Stimulated activated CD4-positive, alpha-beta T cell treated with anti-CD3 and anti-CD28 coated beads, Interleukin-4, amount 100 ng/mL, for 24 hours (primary cell): ENCODE results near the gene EXO1.
"Not testable (repeated sequence)": the region's sequence is repeated elsewhere in the genome, so short reads cannot be mapped to it uniquely, and the experiment has no call there.

Source experiments
- DNase-seq: peaks from one replicate; pipeline ENCODE4 v3.0.0-alpha.2; 2020

The EXO1 gene

GRCh38 chr1:241847796-241848685 lies at the start of gene EXO1:
Gene EXO1 (plus strand): TSS chr1:241848204. CDS start chr1:241850426, 2,222 bp downstream.
- DNase-seq, result peak; percentile 87

- DNase-seq, result no peak
These were observed 48.6 kb upstream of the EXO1 start for GRCh38 chr1:241799416-241799815.

GRCh38 chr1:241800640-241801039 lies 47.4 kb upstream of the EXO1 start:
- no peak for DNase-seq

GRCh38 chr1:241802863-241803262 lies 45.1 kb upstream of the EXO1 start:
- no peak for DNase-seq

GRCh38 chr1:241804706-241805105 lies 43.3 kb upstream of the EXO1 start:
- not testable (repeated sequence) for DNase-seq

- DNase-seq, result no peak
These were observed 39.7 kb upstream of the EXO1 start for GRCh38 chr1:241808265-241808664.

- DNase-seq, result no peak
These were observed 37.1 kb upstream of the EXO1 start for GRCh38 chr1:241810769-241811405.

- DNase-seq, result no peak
These were observed 34.2 kb upstream of the EXO1 start for GRCh38 chr1:241813768-241814320.

- DNase-seq, result no peak
These were observed 32.0 kb upstream of the EXO1 start for GRCh38 chr1:241816008-241816407.

- DNase-seq, result no peak
These were observed 30.6 kb upstream of the EXO1 start for GRCh38 chr1:241817331-241817792.

GRCh38 chr1:241817956-241818612 lies 29.9 kb upstream of the EXO1 start:
- DNase-seq, result no peak

GRCh38 chr1:241819340-241819866 lies 28.6 kb upstream of the EXO1 start:
- no peak for DNase-seq

GRCh38 chr1:241821363-241821762 lies 26.6 kb upstream of the EXO1 start:
- no peak for DNase-seq

GRCh38 chr1:241822846-241823245 lies 25.2 kb upstream of the EXO1 start:
- no peak for DNase-seq

GRCh38 chr1:241823925-241824324 lies 24.1 kb upstream of the EXO1 start:
- DNase-seq, result no peak

- no peak for DNase-seq
These were observed 22.4 kb upstream of the EXO1 start for GRCh38 chr1:241825581-241825980.

- not testable (repeated sequence) for DNase-seq
These were observed 21.4 kb upstream of the EXO1 start for GRCh38 chr1:241826613-241827012.

GRCh38 chr1:241827264-241827663 lies 20.7 kb upstream of the EXO1 start:
- DNase-seq, result no peak

GRCh38 chr1:241828463-241829021 lies 19.5 kb upstream of the EXO1 start:
- no peak for DNase-seq

GRCh38 chr1:241829468-241829867 lies 18.5 kb upstream of the EXO1 start:
- DNase-seq, result no peak

GRCh38 chr1:241834733-241835377 lies 13.1 kb upstream of the EXO1 start:
- no peak for DNase-seq

GRCh38 chr1:241836941-241837340 lies 11.1 kb upstream of the EXO1 start:
- DNase-seq, result no peak
